PC-3 (cell line): ENCODE data around the gene WNT5B. TPM values are rescaled to one million over a fixed set of nuclear protein-coding genes. Genes with fewer than 3 reads are reported as not detected.

Experiments
- ATAC-seq: fragments of 200-7000 bp; cut with Tn5 transposase; 2 replicates; pipeline ENCODE4 v1.9.1; 2020; ENCODE audit warnings: mild to moderate bottlenecking, moderate library complexity
- BruUV-seq: library from RNA; stranded (reverse); fragments of 400-500 nt; replicated peaks from 2 replicates; lab custom pipeline; 2021; lab: Mats Ljungman, UMichigan
- CTCF ChIA-PET: fragments of 300-600 bp; sonication (Branson Sonifier 250); formaldehyde crosslinking; loops from one replicate; lab custom pipeline; 2022; ENCODE audit warnings: antibody characterized with exemption; lab: Charles Lee
- POLR2A ChIA-PET: fragments of 300-600 bp; sonication (Branson Sonifier 250); formaldehyde crosslinking; loops from one replicate; lab custom pipeline; 2022; ENCODE audit warnings: antibody characterized with exemption; ENCODE audit not compliant: unreplicated experiment; lab: Charles Lee
- DNase-seq: peaks from one replicate; pipeline ENCODE4 v3.0.0-alpha.2; 2015
- H2AFZ ChIP-seq: fragments of 300-600 bp; sonication (generic); 2 replicates; pipeline ENCODE4 v1.6.0; 2016; ENCODE audit warnings: antibody characterized with exemption, low read length
- H3F3A ChIP-seq: fragments of 300-600 bp; sonication (generic); one replicate; pipeline ENCODE4 v1.6.0; 2017; ENCODE audit warnings: antibody characterized with exemption, low read length, control low read depth, mild to moderate bottlenecking; ENCODE audit not compliant: unreplicated experiment
- H3K27ac ChIP-seq: fragments of 300-600 bp; sonication (generic); 2 replicates; pipeline ENCODE4 v1.5.1; 2016; ENCODE audit warnings: mild to moderate bottlenecking, low read length
- H3K27me3 ChIP-seq: fragments of 300-600 bp; sonication (generic); 2 replicates; pipeline ENCODE4 v1.6.1; 2016; ENCODE audit warnings: low read length, mixed read lengths
- H3K36me3 ChIP-seq: fragments of 300-600 bp; sonication (generic); 2 replicates; pipeline ENCODE4 v1.6.1; 2016; ENCODE audit warnings: low read depth, mixed run types, low read length, mixed read lengths
- H3K4me1 ChIP-seq: fragments of 300-600 bp; sonication (generic); 2 replicates; pipeline ENCODE4 v1.5.1; 2016; ENCODE audit warnings: low read length; ENCODE audit not compliant: insufficient read depth
- H3K4me2 ChIP-seq: fragments of 300-600 bp; sonication (generic); 2 replicates; pipeline ENCODE4 v1.6.0; 2016; ENCODE audit warnings: low read length
- H3K4me3 ChIP-seq: fragments of 300-600 bp; sonication (generic); 2 replicates; pipeline ENCODE4 v1.5.1; 2016; ENCODE audit warnings: mild to moderate bottlenecking, low read length, mixed read lengths
- H3K79me2 ChIP-seq: fragments of 300-600 bp; sonication (generic); 2 replicates; pipeline ENCODE4 v1.6.1; 2017; ENCODE audit warnings: low read length, mixed read lengths
- H3K9ac ChIP-seq: fragments of 300-600 bp; sonication (generic); 2 replicates; pipeline ENCODE4 v1.6.0; 2016; ENCODE audit warnings: mild to moderate bottlenecking, low read length
- H3K9me2 ChIP-seq: fragments of 300-600 bp; sonication (generic); replicated peaks from 2 replicates; pipeline ENCODE4 v1.6.1; 2016; ENCODE audit warnings: mixed run types, low read length, mixed read lengths
- H3K9me3 ChIP-seq: fragments of 300-600 bp; sonication (generic); 2 replicates; pipeline ENCODE4 v1.6.1; 2016; ENCODE audit warnings: low read length, mixed read lengths
- H4K20me1 ChIP-seq: fragments of 300-600 bp; sonication (generic); 2 replicates; pipeline ENCODE4 v1.6.1; 2016; ENCODE audit warnings: low read length, mixed read lengths
- CTCF ChIP-seq: fragments of 300-600 bp; sonication (generic); conservative IDR thresholded peaks from 2 replicates; pipeline ENCODE4 v1.5.1; 2017; ENCODE audit warnings: antibody characterized with exemption, low read depth, mild to moderate bottlenecking, low read length
- EZH2 ChIP-seq: fragments of 300-600 bp; sonication (generic); IDR thresholded peaks from one replicate; pipeline ENCODE4 v1.6.1; 2017; ENCODE audit warnings: antibody characterized with exemption, mild to moderate bottlenecking, low read length; ENCODE audit not compliant: unreplicated experiment
- EZH2phosphoT487 ChIP-seq: fragments of 300-600 bp; sonication (generic); IDR thresholded peaks from 2 replicates; pipeline ENCODE4 v1.6.1; 2018; ENCODE audit warnings: mild to moderate bottlenecking, antibody characterized with exemption, low read length, borderline replicate concordance
- intact Hi-C: fragments of 100-400 bp; cut with micrococcal nuclease; formaldehyde crosslinking; loops from 2 replicates; pipeline ENCODE4 v1.9.0; 2023
- total RNA-seq: library from RNA; depleted of rRNA; stranded (reverse); fragments of >200 nt; gene quantifications from 2 replicates; pipeline ENCODE4 v1.2.3, GENCODE V29; 2014

The WNT5B gene
- total RNA-seq, 1 experiment from 2014 or later, result 2.2 TPM

GRCh38 chr12:1594261-1595025 is 34.6 kb upstream of the WNT5B start, which contains the start of gene FBXL14:
Gene FBXL14, minus strand, starts transcription at chr12:1594581. Its CDS starts 515 bp downstream, at chr12:1594066.
- H3K27me3 ChIP-seq, result no peaks in the 10 kb centered on the region
- ATAC-seq (peak; percentile 68), DNase-seq (peak; percentile 71)
- H3K4me3 ChIP-seq, result peak within 1 kb of the TSS; percentile 94
- intact Hi-C loops, result no loop called here
- H3F3A ChIP-seq, result no peaks in the 10 kb centered on the region
- H4K20me1 ChIP-seq, result peaks cover 30% of the 10 kb centered on the region
- CTCF ChIA-PET, result no interaction called here
- no peaks in the 10 kb centered on the region for H3K9me3 ChIP-seq
- H3K27ac ChIP-seq, result peak within 1 kb of the TSS; percentile 19; the same call in 1 of the 2 replicates
- H3K9me2 ChIP-seq, result no peaks in the 10 kb centered on the region
- H3K79me2 ChIP-seq, result peaks cover 44% of the 10 kb centered on the region
- no peaks in the 10 kb centered on the region for H3K36me3 ChIP-seq
- H3K4me1 ChIP-seq, result peaks cover 31% of the 10 kb centered on the region
- no TSS peak for BruUV-seq
- H3K9ac ChIP-seq, result peak within 1 kb of the TSS; percentile 57
- POLR2A ChIA-PET, result no interaction called here
- TF ChIP-seq EZH2phosphoT487, result no peak
- TF ChIP-seq CTCF, result no peak
- TF ChIP-seq EZH2, result no peak
- H2AFZ ChIP-seq, result peak within 1 kb of the TSS; percentile 93
- H3K4me2 ChIP-seq, result peak within 1 kb of the TSS; percentile 100

GRCh38 chr12:1595026-1595561 is 33.9 kb upstream of the WNT5B start:
- Histone ChIP-seq H3K4me2 (peak overlapping the region; percentile 97), H3K27me3 (no peaks in the 10 kb centered on the region), H4K20me1 (peaks cover 29% of the 10 kb centered on the region), H2AFZ (peak overlapping the region; percentile 93), H3K4me3 (peak overlapping the region; percentile 82), H3K9ac (peak overlapping the region; percentile 57), H3K9me2 (no peaks in the 10 kb centered on the region), H3K79me2 (peaks cover 38% of the 10 kb centered on the region), H3K27ac (no peak overlapping the region), H3K36me3 (no peaks in the 10 kb centered on the region), H3K4me1 (peaks cover 25% of the 10 kb centered on the region), H3K9me3 (no peaks in the 10 kb centered on the region), H3F3A (no peaks in the 10 kb centered on the region)
- TSS peak; percentile 22 for BruUV-seq
- ATAC-seq (no peak), DNase-seq (no peak)
- ChIA-PET POLR2A (no interaction called here), CTCF (no interaction called here)
- TF ChIP-seq EZH2, result no peak
- intact Hi-C loops, result no loop called here

- TF ChIP-seq EZH2, result no peak
- TF ChIP-seq CTCF, result no peak
- TF ChIP-seq EZH2phosphoT487, result no peak
- CTCF ChIA-PET, result no interaction called here
- Histone ChIP-seq H3K4me3 (no peak overlapping the region), H3K4me1 (peaks cover 17% of the 10 kb centered on the region), H3F3A (no peaks in the 10 kb centered on the region), H3K27me3 (no peaks in the 10 kb centered on the region), H4K20me1 (peaks cover 22% of the 10 kb centered on the region), H3K9me2 (no peaks in the 10 kb centered on the region), H3K79me2 (peaks cover 30% of the 10 kb centered on the region), H3K9me3 (no peaks in the 10 kb centered on the region), H3K4me2 (peak overlapping the region; percentile 97; the same call in 1 of the 2 replicates), H3K36me3 (no peaks in the 10 kb centered on the region), H3K27ac (no peak overlapping the region), H3K9ac (no peak overlapping the region), H2AFZ (0 out of 2 replicates have a peak overlapping the region, but pooled peaks have one; percentile 93)
- POLR2A ChIA-PET, result no interaction called here
- DNase-seq, result no peak
- BruUV-seq, result no TSS peak
- intact Hi-C loops, result no loop called here
- ATAC-seq, result no peak
Observed at GRCh38 chr12:1595690-1596347, 33.2 kb upstream of the WNT5B start.
